GM12874 (cell line): ENCODE measurements around the gene SNRPA1.

Source experiments
- TF ChIP-seq, protein P1 (sequence below): IDR thresholded peaks from 2 replicates; pipeline ENCODE4 v1.5.1; 2011; ENCODE audit warnings: low read depth, mild to moderate bottlenecking, control low read depth, low read length, moderate library complexity; ENCODE audit not compliant: insufficient read depth

The SNRPA1 gene

DNA sequence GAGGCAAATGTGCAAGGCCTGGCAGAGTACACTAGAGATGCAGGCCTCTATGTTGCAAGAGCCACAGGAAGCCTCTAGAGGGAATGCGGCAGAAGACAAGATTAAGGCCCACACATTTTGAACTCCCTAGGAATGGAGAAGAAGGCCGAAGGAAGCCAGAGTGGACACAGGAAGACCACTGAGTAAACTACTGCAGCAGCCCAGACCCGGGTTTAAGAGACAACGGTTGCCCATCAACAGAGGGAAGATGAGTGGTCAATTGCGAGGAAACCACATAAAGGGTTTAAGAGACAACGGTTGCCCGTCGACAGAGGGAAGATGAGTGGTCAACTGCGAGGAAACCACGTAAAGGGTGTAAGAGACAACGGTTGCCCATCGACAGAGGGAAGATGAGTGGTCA lies 57.8 kb downstream of the SNRPA1 start:
- TF ChIP-seq, protein P1, sequence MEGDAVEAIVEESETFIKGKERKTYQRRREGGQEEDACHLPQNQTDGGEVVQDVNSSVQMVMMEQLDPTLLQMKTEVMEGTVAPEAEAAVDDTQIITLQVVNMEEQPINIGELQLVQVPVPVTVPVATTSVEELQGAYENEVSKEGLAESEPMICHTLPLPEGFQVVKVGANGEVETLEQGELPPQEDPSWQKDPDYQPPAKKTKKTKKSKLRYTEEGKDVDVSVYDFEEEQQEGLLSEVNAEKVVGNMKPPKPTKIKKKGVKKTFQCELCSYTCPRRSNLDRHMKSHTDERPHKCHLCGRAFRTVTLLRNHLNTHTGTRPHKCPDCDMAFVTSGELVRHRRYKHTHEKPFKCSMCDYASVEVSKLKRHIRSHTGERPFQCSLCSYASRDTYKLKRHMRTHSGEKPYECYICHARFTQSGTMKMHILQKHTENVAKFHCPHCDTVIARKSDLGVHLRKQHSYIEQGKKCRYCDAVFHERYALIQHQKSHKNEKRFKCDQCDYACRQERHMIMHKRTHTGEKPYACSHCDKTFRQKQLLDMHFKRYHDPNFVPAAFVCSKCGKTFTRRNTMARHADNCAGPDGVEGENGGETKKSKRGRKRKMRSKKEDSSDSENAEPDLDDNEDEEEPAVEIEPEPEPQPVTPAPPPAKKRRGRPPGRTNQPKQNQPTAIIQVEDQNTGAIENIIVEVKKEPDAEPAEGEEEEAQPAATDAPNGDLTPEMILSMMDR = no peak

DNA sequence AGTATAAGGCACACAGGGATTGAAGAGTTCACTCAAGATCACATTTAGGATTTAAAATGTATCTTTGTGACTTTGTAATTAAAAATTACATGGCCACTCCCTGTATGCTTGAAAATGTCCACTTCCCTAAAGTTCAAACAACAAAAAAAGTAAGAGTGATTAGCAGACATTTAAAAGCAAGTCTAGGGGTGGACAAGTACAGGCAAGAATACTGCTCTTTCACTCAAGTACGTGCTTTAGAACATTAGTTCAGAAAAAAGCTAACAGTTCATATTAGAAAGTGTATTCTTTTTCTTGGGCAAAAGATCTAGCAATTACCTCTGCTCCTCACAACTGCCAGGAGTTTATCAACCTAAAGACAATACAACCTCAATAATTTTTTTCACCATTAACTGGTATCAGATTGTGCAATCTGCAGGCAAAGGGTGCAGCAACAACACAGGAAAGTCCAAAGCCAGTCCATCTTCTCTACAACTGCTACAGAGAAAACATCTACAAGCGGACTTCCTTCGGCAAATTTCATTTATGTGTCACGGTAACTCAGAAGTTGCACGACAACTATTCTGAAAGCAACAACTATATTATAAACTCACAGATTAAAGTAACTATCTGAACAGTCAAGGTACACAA lies 61.3 kb downstream of the SNRPA1 start:
- TF ChIP-seq, protein P1 = no peak

DNA sequence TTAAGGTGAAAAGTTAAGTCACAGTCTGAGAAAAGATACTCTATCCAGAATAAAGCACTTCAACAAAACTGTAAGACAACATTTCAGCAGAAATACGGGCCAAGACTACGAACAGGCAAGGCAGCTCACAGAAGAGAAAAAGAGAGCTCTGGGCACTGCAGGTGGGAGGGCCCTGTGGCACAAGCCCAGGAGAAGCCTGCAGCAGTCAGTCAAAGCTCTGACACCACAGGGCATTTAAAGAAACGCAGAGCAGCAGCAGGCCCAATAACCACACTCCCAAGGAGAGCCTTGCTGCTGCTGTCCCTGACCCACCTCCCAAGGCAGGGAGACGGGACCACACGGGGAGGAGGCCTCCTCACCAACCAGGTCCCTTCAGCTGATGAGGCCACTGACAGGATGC lies 62.4 kb downstream of the SNRPA1 start:
- TF ChIP-seq, protein P1 = no peak
